DND-41 (cell line): ENCODE measurements around the gene ARL4C.

Experiments used
- EZH2 ChIP-seq: IDR thresholded peaks from 3 replicates; pipeline ENCODE4 v1.6.1; 2012; ENCODE audit warnings: borderline replicate concordance, low read depth, mild to moderate bottlenecking, moderate library complexity, low read length, inconsistent platforms; ENCODE audit not compliant: severe bottlenecking
- TF ChIP-seq, protein P1 (sequence below): IDR thresholded peaks from 2 replicates; pipeline ENCODE4 v1.5.1; 2012; ENCODE audit warnings: borderline replicate concordance, low read length, moderate library complexity, mild to moderate bottlenecking; ENCODE audit not compliant: poor library complexity, severe bottlenecking; ENCODE audit errors: extremely low read depth

- TF ChIP-seq, protein P1, sequence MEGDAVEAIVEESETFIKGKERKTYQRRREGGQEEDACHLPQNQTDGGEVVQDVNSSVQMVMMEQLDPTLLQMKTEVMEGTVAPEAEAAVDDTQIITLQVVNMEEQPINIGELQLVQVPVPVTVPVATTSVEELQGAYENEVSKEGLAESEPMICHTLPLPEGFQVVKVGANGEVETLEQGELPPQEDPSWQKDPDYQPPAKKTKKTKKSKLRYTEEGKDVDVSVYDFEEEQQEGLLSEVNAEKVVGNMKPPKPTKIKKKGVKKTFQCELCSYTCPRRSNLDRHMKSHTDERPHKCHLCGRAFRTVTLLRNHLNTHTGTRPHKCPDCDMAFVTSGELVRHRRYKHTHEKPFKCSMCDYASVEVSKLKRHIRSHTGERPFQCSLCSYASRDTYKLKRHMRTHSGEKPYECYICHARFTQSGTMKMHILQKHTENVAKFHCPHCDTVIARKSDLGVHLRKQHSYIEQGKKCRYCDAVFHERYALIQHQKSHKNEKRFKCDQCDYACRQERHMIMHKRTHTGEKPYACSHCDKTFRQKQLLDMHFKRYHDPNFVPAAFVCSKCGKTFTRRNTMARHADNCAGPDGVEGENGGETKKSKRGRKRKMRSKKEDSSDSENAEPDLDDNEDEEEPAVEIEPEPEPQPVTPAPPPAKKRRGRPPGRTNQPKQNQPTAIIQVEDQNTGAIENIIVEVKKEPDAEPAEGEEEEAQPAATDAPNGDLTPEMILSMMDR: no peak
- TF ChIP-seq EZH2: no peak
Measured at GRCh38 chr2:234447963-234448362, 48.9 kb downstream of the ARL4C start.
